Skin epidermis (tissue), 12 donors: ENCODE results near the gene SNRPF.
"Not testable (repeated sequence)": the region's sequence is repeated elsewhere in the genome, so short reads cannot be mapped to it uniquely, and the experiment has no call there.

ENCODE experiments used
- H3K27ac ChIP-seq, 21 experiments: fragments of 200-600 bp; sonication (generic) in 11 of 21; one replicate each; pipeline ENCODE4 v1.5.0; 2020; ENCODE audit warnings: mild to moderate bottlenecking in 3 of 21, inconsistent platforms in 2 of 21, moderate library complexity in 2 of 21
- H3K4me3 ChIP-seq, 7 experiments: fragments of 200-600 bp; sonication (generic) in 2 of 7; one replicate each; pipeline ENCODE4 v1.5.0; 2020; ENCODE audit warnings: inconsistent platforms in 2 of 7, mild to moderate bottlenecking in 2 of 7, moderate library complexity in 1 of 7

SNRPF gene

DNA sequence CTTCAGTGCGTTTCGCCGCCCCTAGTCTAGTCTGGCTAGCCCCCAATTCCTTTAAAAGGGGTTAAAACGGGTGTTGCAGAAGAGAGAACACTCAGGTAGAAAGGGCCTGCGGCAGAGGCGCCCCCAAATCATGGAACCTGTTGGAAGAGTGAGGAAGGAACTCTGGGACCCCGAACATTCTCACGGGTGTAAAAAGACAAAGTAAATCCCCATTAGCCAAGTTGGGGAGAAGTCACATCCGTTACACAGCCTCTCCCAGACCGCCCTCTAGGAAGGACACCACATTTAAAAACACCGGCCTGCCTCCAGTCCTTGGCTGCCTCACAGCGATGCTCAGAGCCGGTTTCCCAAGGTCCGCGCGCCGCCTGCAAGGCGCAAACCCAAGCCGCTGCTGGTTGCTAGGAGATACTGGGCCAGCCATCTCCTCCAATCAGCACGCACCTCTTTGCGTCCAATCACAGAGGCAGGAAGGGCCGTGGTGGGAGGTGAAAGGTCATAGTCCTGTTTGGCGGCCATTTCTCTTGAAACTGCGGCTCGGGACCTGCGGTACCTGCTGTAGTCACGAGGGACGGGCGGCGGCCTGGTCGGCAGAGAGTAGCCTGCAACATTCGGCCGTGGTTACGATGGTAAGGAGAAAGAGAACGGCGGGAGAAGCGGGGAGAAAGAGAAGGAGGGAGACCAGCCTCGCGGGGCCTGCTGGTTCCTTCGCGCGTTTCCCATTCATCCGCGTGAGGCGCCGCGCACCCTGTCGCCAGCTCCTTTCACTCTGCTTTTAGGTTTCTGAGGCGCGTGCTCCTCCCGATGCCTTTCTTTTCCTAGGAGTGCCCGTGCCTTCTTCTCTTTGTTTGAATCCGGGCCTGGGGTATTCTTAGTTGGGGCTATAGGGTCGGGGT is at the start of gene SNRPF:
Gene SNRPF (plus strand): TSS at position 502 of the 893 bp plus-strand sequence. CDS start 122 bp downstream, at position 624.
- Histone ChIP-seq H3K27ac (peak within 1 kb of the TSS; percentile 38 to 92 (median 83)), H3K4me3 (peak within 1 kb of the TSS; percentile 64 to 92 (median 77))

DNA sequence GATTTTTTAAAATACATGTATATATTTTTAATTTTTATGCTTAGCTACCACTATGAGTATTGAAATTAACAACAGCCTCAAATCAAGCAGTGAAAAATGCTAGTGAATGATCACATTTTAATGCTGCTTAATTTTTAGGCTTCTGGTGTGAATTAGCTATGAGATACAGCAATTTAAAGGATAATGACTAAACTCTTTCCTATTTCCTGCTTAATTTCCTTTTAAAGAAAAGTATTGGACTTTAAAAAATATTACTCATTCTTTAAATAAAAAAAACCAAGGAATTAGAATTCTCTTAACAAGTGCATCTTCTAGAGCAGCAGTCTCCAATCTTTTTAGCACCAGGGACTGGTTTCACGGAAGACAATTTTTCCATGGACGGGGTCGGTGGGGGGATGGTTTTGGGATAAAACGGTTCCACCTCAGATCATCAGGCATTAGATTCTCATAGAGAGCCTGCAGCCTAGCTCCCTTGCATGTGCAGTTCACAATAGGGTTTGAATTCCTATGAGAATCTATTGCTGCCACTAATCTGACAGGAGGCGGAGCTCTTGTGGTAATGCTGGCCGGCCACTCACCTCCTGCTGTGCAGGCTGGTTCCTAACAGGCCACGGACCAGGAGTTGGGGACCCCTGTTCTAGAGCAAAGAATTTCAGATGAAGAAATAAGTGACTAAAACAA is 49.6 kb upstream of the SNRPF start:
- no peak overlapping the region for H3K4me3 ChIP-seq
- H3K27ac ChIP-seq, result no peak overlapping the region

DNA sequence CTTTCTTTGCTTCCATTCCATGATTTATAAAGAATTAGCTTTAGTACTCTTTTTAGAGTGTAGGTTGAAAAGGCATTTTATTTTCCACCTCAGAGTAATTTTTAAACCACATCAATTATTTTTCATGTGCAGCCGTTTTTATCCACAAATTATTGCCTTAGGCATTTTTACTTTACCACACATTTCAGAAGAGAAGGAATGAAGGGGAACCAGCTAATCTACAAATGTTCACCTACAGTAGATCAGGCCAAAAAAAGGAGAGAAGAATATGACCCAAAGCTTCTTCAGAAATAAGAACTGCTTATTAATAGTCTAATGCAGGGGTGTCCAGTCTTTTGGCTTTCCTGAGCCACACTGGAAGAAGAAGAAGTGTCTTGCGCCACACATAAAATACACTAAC is 48.3 kb upstream of the SNRPF start:
- H3K4me3 ChIP-seq, result no peak overlapping the region
- H3K27ac ChIP-seq, result no peak overlapping the region

DNA sequence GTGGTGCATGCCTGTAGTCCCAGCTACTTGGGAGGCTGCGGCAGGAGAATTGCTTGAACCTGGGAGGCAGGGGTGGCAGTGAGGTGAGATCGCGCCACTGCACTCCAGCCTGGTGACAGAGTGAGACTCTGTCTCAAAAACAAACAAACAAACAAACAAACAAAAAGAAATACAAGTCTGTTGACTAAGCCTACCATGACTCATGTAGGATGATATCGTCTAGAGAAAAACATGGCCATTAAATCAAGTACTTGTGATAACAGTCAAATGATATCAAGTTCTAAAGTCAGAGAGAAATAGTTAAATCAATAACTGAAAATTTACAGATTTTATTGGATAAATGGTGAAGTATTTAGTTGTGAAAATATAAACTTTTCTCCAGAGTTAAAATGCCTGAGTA is 46.6 kb upstream of the SNRPF start:
- H3K27ac ChIP-seq, H3K4me3 ChIP-seq: not testable (repeated sequence)

DNA sequence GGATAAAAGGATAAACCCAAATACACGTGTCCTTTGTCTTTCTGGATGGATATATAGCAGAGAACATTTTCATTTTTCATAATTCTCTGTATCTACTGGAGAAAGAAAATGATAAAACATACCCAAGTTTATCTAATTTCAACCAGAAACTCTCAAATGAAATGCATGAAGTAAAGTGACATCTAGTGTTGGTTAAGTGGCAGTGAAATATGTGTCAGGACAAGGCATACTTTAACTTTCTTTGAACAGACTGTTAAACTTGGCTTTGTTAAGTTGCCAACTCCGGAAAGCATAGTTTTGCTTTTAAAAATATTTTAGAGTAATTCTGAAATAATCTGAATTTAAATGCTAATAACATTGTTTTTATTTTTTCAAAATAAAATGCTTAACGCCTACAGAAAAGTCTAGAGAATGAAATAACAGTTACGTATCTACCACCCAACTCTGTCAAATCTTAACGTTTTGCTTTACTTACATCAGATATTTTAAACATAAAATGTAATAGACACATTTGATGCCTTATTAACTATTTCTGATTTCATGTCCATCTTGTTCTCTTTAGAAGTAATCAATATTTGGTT is 43.0 kb upstream of the SNRPF start:
- Histone ChIP-seq H3K4me3 (no peak overlapping the region), H3K27ac (no peak overlapping the region)

DNA sequence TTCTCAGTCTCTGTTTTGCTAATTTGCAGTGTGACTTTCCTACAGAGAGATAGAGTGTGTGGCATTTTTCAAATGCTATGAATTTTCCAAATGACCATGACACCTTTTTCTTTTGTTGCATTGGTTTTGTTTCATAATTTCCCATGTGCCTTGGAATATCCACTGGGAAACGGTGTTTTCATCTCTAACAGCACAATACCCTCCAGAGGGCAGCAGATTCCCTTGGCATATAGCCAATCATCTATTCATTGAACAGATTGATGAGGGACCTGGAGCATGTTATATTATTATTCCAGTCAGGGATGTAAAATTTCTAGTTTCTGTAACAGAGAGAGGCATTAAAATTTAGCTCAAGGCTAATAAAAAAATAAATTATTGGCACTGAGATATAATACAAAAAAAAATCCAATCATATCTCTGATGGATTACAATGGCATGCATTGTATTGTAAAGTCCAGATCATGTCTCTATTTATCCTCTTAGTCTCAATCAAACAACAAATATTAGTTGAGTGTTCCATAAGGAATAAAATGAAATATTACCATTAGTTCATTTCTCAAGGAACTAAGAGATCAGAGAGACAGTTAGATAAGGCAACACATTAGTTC is 38.6 kb upstream of the SNRPF start:
- no peak overlapping the region for H3K27ac ChIP-seq
- H3K4me3 ChIP-seq, result no peak overlapping the region

DNA sequence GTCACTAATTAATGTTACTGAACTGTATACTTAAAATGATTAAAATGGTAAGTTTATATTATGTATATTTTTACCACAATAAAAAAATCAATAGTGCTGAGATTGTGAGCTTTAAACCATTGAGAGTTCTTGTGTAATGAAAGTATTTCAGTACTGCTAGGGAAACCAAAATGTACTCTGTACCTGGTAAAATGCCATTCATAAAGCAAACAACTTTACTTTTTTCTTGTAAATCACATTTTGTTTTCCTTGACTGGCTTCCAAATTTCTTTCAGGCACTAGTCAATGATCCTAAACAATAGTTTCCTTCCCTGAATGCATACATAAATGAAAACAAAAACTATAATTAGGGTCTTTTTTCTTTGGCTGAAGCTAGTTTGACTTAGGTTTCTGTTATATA is 29.4 kb upstream of the SNRPF start:
- no peak overlapping the region for H3K27ac ChIP-seq
- H3K4me3 ChIP-seq, result no peak overlapping the region

DNA sequence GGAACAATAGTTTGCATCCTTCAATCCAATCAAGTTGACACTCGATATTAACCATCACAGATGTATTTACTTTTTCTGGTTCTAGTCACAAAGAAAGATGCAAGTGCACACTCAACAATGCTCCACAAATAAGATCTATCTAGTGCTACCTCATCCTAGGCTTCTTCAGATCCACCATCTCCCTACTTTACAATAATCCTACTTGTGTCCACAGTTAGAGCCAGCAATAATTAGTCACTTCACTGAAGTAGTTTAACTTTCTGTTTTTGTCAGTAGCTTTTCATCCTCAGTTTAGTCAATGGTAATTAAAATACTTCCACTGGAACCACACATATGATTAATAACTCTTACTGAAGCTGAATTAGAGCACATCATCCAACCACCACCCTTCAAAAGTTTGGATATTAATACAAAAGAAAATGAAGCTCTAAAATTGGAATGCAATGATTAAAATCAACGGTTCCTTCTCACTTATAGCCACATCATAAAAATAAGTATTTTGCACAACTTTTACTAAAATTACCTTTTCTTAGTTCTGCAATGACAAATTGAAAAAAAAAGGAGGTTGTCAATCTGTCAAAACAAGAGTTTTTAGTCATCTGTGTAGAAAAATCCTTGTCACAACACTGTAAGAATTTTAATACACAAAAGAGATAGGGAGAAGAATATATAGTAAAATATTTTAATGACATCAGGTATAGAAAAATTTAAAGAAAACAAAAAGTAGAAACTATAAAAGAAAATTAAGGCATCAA is 28.2 kb upstream of the SNRPF start:
- Histone ChIP-seq H3K4me3 (no peak overlapping the region), H3K27ac (no peak overlapping the region)

DNA sequence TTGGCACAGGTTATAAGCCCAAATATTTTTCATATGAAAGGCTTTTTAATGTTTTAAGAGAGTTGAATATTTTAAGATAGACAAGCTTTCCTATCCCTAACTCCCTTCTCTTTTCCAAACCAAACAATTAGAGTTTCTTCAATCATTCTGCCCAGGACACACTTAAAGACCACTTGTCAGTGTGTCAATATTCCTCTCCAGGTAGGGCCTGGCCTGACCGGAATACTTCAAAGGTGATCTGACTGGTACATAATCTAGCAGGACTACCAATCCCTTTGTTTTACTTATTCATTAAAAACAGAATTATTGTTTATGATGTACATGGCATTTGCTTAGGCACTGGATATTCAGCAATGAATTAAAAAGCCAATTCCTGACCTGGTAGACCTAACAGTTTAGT is 24.2 kb upstream of the SNRPF start:
- Histone ChIP-seq H3K27ac (no peak overlapping the region), H3K4me3 (no peak overlapping the region)

DNA sequence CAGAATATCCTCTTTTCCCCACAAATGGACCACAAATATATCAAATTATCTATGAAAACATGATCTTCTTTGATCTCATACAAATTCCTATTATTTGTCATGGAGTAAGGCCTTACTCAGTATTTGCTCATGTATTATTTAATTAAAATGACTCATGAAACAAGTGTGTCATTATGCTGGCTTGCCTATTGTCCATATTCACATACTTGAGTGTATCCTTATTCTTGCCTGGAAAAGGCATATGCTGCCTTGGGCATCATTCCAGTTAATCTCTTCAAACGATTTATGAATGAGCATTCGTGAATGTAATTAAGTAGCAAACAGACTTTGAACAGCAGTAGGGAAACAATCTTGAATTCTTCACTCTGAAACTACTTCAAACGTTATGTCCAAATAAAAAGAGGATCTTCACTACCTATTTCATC is 22.6 kb upstream of the SNRPF start:
- H3K27ac ChIP-seq, result no peak overlapping the region
- H3K4me3 ChIP-seq, result no peak overlapping the region

DNA sequence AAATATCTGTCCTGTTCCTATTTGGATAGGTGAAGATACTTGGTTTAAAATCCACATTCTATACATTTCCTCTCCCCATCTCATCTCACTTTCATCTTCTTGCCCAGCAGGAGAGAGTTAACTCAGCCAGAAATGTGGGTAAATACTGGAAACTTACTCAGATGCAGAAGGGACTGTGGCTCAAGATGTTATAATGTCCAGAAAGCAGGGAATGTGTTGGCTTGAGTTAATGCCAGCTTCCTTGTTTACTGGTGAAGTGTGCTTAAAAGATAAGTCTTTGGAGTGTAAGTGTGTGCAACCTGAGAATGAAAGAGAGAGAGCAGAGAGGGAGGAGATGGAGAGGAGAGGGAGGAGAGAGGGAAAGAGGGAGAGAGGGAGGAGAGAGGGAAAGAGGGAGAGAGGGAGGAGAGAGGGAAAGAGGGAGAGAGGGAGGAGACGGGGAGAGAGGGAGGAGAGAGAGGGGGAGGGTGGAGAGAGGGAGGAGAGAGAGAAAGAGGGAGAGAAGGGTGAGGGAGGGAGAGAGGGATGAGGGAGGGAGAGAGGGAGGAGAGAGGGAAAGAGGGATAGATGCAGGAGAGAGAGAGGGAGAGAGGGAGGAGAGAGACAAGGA is 22.0 kb upstream of the SNRPF start:
- Histone ChIP-seq H3K4me3 (no peak overlapping the region), H3K27ac (no peak overlapping the region)

DNA sequence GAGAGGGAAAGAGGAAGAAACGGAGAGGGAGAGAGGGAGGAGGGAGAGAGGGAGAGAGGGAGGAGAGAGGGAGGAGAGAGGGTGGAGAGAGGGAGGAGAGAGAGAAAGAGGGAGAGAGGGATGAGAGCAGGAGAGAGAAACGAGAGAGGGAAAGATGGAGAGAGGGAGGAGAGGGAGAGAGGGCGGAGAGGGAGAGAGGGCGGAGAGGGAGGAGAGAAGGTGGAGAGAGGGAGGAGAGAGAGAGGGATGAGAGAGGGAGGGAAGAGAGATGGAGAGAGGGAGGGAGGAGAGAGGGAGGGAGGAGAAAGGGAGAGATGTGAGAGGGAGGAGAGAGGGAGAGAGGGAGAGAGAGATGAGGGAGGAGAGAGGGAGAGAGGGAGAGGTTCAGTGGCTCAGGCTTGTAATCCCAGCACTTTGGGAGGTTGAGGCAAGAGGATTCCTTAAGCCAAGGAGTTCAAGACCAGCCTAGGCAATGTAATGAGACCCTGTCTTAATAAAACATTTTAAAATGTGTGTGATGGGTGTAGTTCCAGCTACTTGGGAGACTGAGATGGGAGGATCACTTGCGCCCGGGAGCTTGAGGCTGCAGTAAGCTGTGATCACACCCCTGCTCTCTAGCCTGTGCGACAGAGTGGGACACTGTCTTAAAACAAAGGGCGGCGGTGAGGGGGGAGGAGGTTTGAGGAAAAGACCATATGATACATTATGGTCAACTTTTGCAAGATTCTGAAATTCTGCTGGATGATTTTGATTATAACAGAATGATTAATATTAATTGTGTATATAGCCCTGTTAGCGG is 21.3 kb upstream of the SNRPF start:
- H3K4me3 ChIP-seq, result no peak overlapping the region
- H3K27ac ChIP-seq, result no peak overlapping the region

DNA sequence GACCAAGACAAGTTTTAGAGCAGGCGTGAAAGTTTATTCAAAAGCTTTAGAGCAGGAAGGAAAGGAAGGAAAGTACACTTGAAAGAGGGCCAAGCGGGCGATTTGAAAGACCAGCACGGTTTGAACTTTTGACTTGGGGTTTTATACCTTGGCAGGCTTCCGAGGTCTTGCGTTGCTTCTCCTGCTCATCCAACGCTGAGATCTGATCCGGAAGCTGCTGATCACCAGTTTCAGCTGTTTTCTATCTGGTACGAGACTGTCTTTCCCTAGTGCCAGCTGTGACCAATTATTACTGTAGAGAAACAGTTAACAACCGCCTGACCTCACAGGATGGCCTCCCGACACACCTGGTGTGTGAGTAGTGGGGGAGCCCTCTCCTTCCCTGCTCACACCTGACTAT is 20.6 kb upstream of the SNRPF start:
- no peak overlapping the region for H3K4me3 ChIP-seq
- H3K27ac ChIP-seq, result no peak overlapping the region

DNA sequence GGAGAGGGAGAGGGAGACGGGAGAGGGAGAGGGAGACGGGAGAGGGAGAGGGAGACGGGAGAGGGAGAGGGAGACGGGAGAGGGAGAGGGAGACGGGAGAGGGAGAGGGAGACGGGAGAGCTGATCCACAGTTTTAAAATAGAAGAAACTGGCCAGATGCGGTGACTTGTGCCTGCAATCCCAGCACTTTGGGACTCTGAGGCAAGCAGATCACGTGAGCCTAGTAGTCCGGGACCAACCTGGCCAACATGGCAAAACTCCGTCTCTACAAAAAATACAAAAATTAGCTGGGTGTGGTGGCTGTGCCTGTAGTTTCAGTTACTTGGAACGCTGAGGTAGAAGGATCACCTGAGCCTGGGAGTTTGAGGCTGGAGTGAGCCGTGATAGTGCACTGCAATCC is 16.3 kb upstream of the SNRPF start:
- peak overlapping the region in 2 of 7 experiments; percentile 8 to 32 for H3K4me3 ChIP-seq
- H3K27ac ChIP-seq, result not testable (repeated sequence)

DNA sequence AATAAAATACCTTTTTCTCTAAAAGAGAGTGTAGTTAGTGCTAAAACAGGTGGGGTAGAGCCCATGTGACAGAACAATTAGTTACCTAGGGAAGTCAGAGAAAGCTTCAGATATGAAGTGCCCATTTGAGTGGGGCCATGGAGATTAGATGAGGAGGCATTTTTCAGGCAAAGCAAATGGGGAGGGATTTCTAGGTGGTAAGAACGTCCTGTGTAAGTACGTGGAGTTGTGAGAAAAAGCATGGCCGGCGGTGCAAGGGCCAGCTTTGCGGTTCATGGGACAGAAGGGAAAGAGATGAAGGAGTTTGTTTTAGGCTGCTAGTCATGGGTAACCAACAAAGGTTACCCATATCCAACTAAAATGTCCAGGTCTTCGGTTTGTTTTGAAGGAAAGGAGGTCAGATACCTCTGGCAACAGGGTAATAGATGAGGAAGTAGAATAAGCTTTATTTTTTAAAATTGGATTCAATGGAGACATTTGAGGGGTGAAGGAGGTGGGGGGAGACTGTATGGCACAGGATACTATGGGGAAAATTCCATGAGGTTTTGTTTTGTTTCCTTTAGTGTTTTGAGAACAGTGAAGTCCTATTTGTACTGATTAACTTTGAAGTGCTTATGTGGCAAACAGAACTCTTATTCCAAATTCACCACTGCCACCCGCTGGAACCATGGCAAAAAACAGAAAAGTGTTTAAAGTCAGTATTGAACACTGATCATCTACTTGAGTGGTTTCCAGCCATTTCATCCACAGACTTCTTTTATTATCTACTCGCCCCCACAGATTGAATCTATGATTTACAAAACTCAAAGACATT is 10.0 kb upstream of the SNRPF start:
- H3K4me3 ChIP-seq, result no peak overlapping the region
- H3K27ac ChIP-seq, result no peak overlapping the region

DNA sequence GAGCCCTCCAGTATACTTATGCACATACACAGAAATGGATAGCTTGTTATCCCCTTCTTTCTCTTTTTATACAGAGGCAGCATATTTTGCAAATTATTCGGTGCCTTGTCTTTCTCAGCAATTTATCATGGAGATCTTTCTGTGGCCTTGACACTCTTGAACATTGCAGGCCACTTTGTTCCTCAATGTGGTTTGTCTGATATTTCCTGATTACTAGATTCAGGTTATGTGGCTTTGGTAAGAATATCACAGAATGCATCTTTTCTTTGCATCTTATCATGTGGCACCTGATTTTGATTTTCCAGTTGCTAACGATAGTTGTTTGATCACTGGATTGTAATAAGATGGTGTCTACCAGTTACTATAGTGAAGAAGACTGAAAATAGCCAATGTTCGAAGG is 7.1 kb upstream of the SNRPF start:
- Histone ChIP-seq H3K4me3 (no peak overlapping the region), H3K27ac (no peak overlapping the region)

DNA sequence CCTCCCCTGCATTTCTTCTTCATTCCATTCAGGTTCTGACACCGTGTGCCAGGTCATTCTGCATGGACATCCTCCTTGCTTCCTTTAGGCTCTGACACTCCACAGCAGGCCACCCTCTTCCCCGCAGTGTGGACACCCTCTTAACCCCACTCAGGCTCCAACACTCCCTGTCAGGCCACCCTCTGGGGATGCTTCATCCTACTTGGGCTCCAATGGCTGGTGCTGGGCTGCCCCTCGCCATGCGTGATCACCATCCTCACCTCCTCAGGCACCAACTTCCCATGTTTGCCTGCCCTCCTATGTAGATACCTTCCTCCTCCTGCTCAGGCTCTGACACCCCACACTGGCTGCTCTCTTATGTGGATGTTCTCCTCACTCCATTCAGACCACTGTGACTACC is 6.6 kb upstream of the SNRPF start:
- no peak overlapping the region for H3K27ac ChIP-seq
- H3K4me3 ChIP-seq, result no peak overlapping the region

DNA sequence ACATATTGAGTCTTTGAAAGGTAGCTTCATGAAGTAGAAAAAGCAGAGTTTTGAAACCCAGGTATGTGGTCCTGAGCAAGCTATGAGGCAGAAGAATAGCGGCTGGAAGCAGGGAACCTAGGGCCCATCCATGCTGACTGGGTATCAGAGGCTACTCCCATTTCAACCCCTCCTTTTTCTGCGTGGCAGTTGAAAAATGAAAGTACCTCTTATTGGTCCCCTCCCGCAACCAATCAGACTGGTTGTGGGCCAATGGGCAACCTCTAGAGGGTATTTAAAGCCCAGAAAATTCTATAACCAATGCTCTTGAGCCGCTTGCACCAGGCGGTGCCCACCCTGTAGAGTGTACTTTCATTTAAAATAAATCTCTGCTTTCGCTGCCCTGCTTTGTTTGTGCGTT is 1.6 kb upstream of the SNRPF start:
- no peak overlapping the region for H3K4me3 ChIP-seq

More for the DNA sequence above, 1.6 kb upstream of the SNRPF start:
- no peak overlapping the region for H3K27ac ChIP-seq
